B cell (primary cell): ENCODE measurements around the gene PSRC1.

ENCODE experiments used
- CTCF ChIP-seq: fragments of 200-600 bp; IDR thresholded peaks from one replicate; pipeline ENCODE4 v1.8.0; 2022; ENCODE audit warnings: antibody characterized with exemption, mild to moderate bottlenecking
- EZH2 ChIP-seq: IDR thresholded peaks from 2 replicates; pipeline ENCODE4 v1.6.1; 2012; ENCODE audit warnings: borderline replicate concordance, low read depth, mild to moderate bottlenecking, moderate library complexity, low read length; ENCODE audit not compliant: insufficient read depth, poor library complexity, severe bottlenecking

- no peak for TF ChIP-seq CTCF
- TF ChIP-seq EZH2 = no peak
These were observed 20.5 kb downstream of the PSRC1 start for GRCh38 chr1:109262231-109263055.
